GM19438 (cell line): ENCODE measurements around the gene GLRX5.

Source experiments
- ATAC-seq: cut with Tn5 transposase; IDR thresholded peaks from one replicate; pipeline ENCODE4 v1.9.1; 2021; ENCODE audit warnings: low read depth; ENCODE audit not compliant: unreplicated experiment

The GLRX5 gene

GRCh38 chr14:95515596-95516552 lies 19.0 kb upstream of the GLRX5 start:
- peak; percentile 81 for ATAC-seq

GRCh38 chr14:95516554-95517181 lies 18.2 kb upstream of the GLRX5 start, which contains the start of gene SYNE3:
SYNE3 (minus strand) TSS chr14:95516650; CDS start chr14:95475821, 40,829 bp downstream.
- peak; percentile 49 for ATAC-seq

- no peak for ATAC-seq
Measured at GRCh38 chr14:95518045-95518751, 16.7 kb upstream of the GLRX5 start.

DNA sequence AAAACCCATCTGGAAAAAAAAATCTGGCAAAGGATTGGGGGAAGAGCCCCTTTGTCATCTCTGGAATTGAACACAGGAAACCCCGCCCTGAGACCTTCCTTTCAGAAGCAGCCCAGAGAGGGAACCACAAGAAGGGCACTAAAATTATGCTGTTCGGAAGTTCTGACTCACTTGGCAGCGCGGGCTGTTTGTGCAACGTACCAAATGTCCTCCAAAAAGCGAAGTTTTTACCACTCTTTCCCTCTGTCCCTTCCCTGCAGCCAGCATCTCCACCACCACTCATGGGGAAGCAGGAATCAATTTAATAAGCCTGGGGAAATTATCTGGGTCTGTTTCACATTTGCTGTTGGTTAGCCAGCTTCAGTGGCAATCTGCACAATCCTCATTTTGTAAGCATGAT lies 15.2 kb upstream of the GLRX5 start:
- no peak for ATAC-seq

- ATAC-seq, result no peak
Measured at GRCh38 chr14:95520346-95520745, 14.5 kb upstream of the GLRX5 start.

DNA sequence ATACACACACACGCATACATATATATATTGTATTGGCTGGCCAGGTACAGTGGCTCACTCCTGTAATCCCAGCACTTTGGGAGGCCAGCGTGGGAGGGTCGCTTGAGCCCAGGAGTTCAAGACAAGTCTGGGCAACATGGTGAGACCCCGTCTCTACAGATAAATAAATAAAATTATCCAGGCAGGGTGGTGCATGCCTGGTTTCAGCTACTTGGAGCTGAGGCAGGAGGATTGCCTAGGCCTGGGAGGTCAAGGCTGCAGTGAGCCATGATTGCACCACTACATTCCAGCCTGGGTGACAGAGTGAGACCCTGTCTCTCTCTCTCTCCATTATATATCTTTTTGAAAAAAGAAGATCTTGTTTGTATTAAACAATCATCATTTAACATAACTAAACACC lies 13.8 kb upstream of the GLRX5 start:
- no peak for ATAC-seq

GRCh38 chr14:95522116-95522515 lies 12.7 kb upstream of the GLRX5 start:
- ATAC-seq, result no peak

- no peak for ATAC-seq
Measured at GRCh38 chr14:95522556-95522955, 12.3 kb upstream of the GLRX5 start.

DNA sequence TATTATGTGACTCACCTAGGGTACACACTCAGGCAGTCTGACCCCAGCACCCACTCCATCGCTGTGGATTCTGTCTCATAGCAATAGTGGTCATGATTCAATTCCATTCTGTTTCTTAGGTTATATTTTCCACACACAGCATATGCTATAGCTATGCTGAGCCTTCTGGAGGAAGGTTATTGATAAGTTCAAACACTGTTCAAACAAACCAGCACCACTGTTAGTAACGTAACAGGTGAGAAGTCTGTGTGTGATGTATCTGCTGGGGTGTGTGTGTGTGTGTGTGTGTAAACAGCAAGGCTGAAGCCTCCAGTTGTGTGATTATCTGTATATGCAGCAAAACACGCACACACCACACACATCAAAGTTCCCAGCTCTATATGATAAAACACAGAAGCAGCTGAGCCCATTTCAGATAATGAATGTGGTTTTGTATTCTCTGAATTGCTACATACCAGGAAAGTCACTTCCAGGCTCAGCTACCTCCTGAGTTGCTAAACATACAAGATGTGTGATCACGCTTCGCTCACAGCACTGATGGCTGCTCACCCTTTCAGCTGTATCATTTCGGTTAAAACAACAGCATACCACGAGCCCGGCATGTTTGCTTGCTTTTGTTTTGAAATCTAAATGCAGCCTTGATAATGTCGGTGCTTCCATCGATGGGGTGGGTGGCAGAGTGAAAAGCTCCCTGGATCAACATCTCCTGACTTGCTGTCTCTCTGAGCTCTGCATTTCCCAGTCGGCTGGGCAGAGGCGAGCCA lies 11.6 kb upstream of the GLRX5 start:
- ATAC-seq, result no peak

- ATAC-seq, result no peak
Measured at GRCh38 chr14:95523815-95524448, 10.9 kb upstream of the GLRX5 start.

GRCh38 chr14:95524706-95525512 lies 9.9 kb upstream of the GLRX5 start:
- ATAC-seq, result no peak

GRCh38 chr14:95525999-95526398 lies 8.9 kb upstream of the GLRX5 start:
- no peak for ATAC-seq

DNA sequence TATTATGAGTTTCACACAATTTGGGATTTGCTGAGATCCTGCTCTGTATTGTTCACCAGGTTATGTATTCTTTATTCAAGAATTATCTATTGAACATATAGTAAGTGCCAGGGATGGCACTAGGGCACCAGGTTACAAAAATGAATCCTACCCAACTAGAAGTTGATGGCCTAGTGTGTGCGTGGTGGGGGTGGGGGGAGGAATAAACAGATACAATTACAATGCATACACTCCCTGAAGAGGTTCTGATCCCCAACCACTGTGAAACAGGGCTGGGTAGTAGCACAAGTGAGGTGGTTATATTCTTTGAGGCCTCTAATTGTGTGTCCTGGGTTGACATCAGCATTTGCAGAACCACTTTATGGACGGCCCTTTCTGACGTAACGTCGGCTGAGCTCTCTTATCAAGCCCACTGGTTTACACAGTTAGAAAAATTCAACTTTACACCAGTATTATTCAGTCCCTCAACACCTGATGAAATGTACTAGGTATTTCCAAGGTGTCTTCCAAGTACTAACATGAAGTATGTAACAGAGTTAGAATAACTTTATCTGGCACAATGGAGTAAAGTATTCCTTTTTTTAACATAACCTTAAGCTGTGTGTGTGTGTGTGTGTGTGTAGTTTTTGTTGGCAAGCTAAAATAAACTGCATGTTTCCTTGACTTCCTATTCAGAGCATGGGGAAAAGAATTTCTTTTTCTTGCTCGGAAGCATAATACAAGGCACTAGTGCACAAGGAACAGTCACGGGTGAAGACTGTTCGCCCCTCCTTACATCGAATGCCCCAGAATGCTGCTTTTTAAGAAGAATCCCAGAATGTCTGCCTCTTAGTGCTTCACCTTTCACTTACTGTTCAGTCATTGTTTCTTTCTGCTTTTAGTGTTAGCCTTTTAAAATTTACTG lies 8.1 kb upstream of the GLRX5 start:
- ATAC-seq, result no peak

DNA sequence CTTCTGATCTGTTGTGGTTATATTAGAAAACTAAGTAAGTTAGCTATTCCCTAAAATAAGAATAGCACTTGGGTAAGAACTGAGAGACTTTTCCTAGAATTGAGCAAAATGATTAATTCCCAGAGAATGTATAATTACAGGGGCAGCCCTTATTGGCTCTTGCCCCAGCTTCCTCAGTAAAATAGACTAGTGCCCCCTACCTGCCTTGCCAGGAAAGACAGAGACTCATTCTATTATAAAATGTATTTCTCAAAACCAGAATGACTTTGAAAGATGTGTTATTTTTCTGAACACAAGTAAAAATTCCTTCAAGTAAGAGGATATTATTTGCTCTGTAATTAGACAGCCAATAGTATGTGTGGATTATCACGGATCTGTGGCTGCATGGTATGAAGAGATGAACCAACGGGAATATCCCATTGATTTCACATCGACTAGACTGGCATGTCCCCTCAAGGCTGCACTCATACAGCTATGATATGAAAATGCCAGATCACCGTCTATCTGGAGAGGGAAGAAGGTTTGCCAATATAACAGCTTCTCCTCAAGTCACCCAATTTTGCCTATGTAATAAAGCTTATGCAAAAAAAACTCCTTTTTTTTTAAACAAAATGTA lies 7.4 kb upstream of the GLRX5 start:
- no peak for ATAC-seq

- ATAC-seq, result no peak
Measured at GRCh38 chr14:95529216-95529615, 5.6 kb upstream of the GLRX5 start.

DNA sequence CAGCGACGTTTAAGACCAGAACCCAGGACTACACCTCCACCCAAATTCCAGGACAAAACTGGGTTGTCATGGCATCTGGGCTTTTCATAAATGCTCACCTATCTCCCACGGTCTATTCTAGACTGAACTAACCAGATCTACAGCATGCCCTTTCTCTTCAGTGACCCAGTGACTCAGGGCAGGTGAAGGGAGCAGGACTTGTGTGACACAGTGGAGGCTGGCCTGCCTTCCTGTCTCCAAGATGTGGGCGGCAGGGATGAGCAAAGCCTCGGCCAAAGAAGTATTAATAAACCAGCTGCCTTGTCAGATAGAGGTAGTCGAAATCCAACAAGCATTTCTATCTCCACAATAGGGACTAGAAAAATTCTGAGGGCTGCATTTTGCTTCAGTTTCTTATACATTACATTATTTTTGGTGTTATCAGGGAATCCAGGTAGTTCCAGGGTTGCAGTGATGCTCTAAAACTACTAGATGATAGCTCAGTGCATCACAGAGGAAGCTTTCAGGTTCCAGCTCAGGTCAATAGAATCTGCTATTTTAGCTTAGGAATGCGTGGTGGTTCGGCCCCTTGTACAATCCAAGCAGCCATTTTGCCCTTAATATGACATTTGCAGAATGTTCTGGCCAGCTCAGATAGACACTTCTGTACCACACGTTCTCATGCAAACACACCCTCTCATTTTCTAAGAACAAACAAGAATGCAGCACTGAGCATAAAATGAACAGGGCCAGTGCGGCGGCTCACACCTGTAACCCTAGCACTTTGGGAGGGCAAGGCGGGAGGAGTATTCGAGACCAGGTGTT lies 4.2 kb upstream of the GLRX5 start:
- ATAC-seq, result no peak

DNA sequence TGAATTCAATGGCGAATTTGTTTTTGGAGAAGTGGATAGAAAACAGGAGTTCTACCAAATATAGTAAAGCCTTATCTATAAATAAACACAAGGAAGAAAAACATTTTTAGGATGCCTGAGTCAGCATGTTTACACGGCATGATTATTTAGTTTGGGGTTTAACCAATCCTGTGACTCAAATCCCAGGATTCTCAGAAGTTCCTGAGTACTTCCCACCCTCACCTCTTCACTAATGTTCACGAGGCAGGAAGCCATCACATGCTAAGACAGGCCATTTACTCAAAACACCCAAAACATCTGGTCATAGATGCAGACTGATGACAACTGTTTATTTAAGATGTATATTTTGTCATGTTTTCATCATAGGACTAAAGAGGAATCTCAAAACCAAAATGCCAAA lies 3.4 kb upstream of the GLRX5 start:
- no peak for ATAC-seq
